ENCODE results near the gene SPRED2.

DNA sequence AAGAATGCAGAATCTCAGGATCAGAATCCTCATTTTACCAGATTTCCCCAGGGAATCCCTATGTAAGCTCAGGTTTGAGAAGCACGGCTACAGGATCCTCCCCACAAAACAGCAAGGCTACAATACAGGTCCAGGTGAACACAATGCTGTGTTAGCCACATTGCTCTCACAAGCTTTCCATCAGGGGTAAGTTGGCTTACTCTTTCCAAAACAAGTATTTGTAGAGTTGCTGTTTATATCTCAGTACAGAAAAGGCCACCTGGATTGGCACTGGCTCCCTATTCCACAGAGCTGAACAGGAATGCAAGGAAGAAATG, 11.0 kb downstream of the SPRED2 start:
- no peak for TF ChIP-seq EZH2 (IDR thresholded peaks at IDR 0.05; ENCODE audit: borderline replicate concordance, low read length)
- no peak for TF ChIP-seq CTCF (conservative IDR thresholded peaks at IDR 0.05 in 1 of 2, IDR thresholded peaks at IDR 0.05 in 1 of 2; ENCODE audit: extremely low read depth in 1 of 2, insufficient read depth in 1 of 2, low read depth in 1 of 2, low read length in 2 of 2)
